ENCODE data around the gene HTR5A. TPM values are rescaled to one million over a fixed set of nuclear protein-coding genes. Genes with fewer than 3 reads are reported as not detected.

HTR5A gene
- total and polyA plus RNA-seq, 9 donors: not detected

GRCh38 chr7:155108144-155108901 lies 38.2 kb downstream of the HTR5A start:
- intact Hi-C loops (cut with DNase I): no loop called here
- Histone ChIP-seq H3K4me1 (ENCODE audit: insufficient read depth) (no peaks in the 10 kb centered on the region), H3K27me3 (no peaks in the 10 kb centered on the region), H3K27ac (no peak overlapping the region), H3K9me3 (no peaks in the 10 kb centered on the region), H3K4me3 (no peak overlapping the region), H3K36me3 (no peaks in the 10 kb centered on the region)
- no peak for TF ChIP-seq CTCF (IDR thresholded peaks at IDR 0.05)
- TF ChIP-seq POLR2A (IDR thresholded peaks at IDR 0.05): no peak
- TF ChIP-seq EP300 (IDR thresholded peaks at IDR 0.05): no peak
- DNase-seq: no peak
- 71 to 75% (median 75%) methylated on average over 20 of the region's 20 CpGs for WGBS, 3 donors

GRCh38 chr7:155109121-155109520 lies 39.0 kb downstream of the HTR5A start:
- Histone ChIP-seq H3K4me1 (ENCODE audit: insufficient read depth) (no peaks in the 10 kb centered on the region), H3K9me3 (no peaks in the 10 kb centered on the region), H3K36me3 (no peaks in the 10 kb centered on the region), H3K27ac (no peak overlapping the region), H3K4me3 (no peak overlapping the region), H3K27me3 (no peaks in the 10 kb centered on the region)
- intact Hi-C loops (cut with DNase I): no loop called here
- no peak for DNase-seq
- no peak for TF ChIP-seq EP300 (IDR thresholded peaks at IDR 0.05)
- no peak for TF ChIP-seq POLR2A (IDR thresholded peaks at IDR 0.05)
- TF ChIP-seq CTCF (IDR thresholded peaks at IDR 0.05): no peak
- 7 to 16% (median 14%) methylated on average over 4 of the region's 4 CpGs for WGBS, 3 donors

GRCh38 chr7:155115288-155115687 lies 45.2 kb downstream of the HTR5A start:
- intact Hi-C loops (cut with DNase I): loop anchor here in 1 of 4 donors (10.0 kb wide), 1 partner anchor 60 kb away; no protein-coding TSS in a partner anchor
- H3K27ac ChIP-seq: no peak overlapping the region
- no peak for DNase-seq
- no peak for TF ChIP-seq EP300 (IDR thresholded peaks at IDR 0.05)
- TF ChIP-seq CTCF (IDR thresholded peaks at IDR 0.05): no peak
- TF ChIP-seq POLR2A (IDR thresholded peaks at IDR 0.05): no peak
- H3K9me3 ChIP-seq: no peaks in the 10 kb centered on the region
- H3K4me3 ChIP-seq: no peak overlapping the region
- 55 to 79% (median 62%) methylated on average over 5 of the region's 5 CpGs for WGBS, 3 donors
- H3K27me3 ChIP-seq: no peaks in the 10 kb centered on the region
- no peaks in the 10 kb centered on the region for H3K4me1 ChIP-seq (ENCODE audit: insufficient read depth)
- no peaks in the 10 kb centered on the region for H3K36me3 ChIP-seq

GRCh38 chr7:155119801-155120382 lies 49.8 kb downstream of the HTR5A start:
- Histone ChIP-seq H3K4me1 (ENCODE audit: insufficient read depth) (no peaks in the 10 kb centered on the region), H3K36me3 (no peaks in the 10 kb centered on the region), H3K27me3 (no peaks in the 10 kb centered on the region), H3K4me3 (no peak overlapping the region), H3K9me3 (no peaks in the 10 kb centered on the region), H3K27ac (no peak overlapping the region)
- intact Hi-C loops (cut with DNase I): loop anchor here in 1 of 4 donors (10.0 kb wide), 1 partner anchor 55 kb away; no protein-coding TSS in a partner anchor
- no peak for TF ChIP-seq CTCF (IDR thresholded peaks at IDR 0.05)
- no peak for TF ChIP-seq POLR2A (IDR thresholded peaks at IDR 0.05)
- TF ChIP-seq EP300 (IDR thresholded peaks at IDR 0.05): no peak
- no peak for DNase-seq
- 79 to 86% (median 84%) methylated on average over 7 of the region's 7 CpGs for WGBS, 3 donors
